GM21737 (cell line): ENCODE results near the gene BRINP1.

Source experiments
- ATAC-seq: cut with Tn5 transposase; IDR thresholded peaks from one replicate; pipeline ENCODE4 v1.9.1; 2021; ENCODE audit warnings: mild to moderate bottlenecking, moderate library complexity; ENCODE audit not compliant: unreplicated experiment

Gene BRINP1

DNA sequence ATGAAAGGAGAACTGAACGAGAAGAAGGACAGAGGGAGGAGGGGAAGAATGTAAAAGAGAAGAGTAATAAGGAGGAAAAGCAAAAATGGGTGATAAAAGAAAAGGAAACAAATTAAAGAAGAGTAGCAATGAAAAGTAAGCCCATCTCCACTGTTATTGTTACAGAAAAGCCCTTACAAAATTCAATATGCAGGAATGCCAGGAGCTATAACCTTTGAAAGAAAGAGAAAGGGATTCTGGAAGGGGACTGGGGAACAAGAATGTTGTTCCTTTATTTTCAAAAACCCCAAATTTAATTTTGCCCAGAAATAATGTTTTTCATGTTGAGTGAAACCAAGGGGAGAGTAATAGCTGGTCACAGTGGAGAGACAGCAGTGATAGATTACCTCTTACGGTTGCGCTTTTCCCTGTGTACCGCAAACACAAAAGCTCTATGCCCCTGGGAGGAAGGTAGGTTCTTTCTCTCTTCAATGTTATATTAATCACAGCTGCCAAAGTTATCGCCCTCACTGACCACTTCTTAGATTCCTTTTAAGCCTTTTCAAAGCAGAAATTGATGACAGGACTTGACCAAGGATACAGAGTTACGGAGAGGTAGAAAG lies 86.7 kb downstream of the BRINP1 start:
- ATAC-seq: no peak

DNA sequence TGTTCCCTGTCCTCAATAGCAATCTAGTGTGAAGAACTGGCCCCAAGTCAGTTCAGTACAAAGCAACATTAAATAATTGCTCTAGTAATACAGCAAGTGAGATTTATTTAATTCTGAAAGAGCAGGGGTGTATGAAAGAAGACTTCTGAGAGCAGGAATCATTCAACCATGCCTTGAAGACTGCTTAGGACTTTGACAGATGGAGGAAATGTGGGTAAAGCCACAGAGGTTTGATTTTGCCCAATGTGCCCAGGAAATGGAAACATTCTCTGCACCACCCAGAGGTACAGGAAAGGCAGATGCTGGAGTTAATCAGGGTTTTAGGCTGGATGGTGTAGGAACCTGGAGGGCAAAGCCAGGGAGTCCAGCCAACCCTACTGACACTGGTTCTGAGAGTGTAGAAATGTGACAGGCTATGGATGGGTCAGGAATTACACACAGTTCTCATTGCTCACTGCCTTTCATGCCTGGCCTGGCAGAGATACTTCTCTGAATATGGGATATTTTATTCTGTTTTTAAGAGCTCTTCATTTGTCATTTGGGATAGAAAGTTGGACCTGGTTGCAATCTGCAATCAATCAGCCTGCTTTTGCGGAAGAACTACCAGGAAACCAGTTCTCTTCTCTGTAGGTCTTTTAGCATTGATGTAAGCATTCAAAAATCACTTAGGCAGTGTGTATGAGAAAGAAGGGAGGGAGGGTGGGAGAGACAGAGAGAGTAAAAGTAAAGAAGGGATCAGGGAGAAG lies 88.3 kb downstream of the BRINP1 start:
- no peak for ATAC-seq

DNA sequence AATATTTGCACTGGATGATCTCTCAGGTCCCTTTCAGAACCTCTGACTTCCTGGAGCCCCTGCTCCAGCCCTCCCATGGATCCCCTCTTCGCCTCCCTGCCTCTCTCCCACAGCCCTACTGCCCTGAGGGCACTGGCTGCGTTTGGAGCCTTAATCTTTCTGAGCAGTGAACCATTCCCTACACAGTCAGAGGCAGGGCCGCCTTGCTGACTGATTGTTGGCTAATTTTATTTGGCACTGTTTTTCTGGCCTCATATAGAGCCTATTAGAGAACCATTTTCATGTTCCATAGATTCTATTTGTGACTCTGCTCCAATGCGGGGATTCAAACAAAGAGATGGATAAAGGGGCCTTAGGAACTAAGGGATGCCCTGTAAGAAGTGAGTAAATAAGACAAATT lies 91.1 kb downstream of the BRINP1 start:
- ATAC-seq: no peak

DNA sequence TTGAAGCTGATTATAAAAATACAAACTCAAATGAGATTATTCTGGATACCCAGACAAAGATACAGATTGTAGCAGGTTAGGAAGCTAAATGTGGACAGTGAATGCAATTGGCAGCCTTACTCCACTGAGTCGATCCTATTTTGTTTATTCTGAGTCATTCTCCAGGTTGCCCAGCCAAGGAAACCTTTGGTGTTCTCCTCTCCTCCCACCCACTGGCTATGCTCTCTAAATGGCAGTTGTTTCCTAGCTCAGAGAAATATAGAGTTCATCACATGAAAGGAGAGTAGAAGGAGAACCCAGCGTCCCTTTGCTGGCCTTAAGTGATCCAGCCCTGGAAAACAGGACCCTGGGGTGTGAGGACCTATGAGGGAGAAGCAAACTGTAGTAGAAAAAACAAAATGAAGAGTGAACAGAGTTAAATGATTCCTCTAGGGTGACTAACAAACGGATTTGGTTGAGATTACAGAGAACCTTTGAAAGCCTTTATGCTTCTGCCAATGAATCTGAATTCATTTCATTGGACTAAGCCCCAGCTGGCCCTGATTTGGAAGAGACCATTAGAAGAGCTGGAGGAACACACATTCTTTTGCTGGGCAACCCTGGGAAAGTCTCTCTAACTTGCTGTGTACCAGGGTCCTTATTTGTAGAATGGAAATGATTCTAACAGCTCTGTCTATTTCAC lies 95.1 kb downstream of the BRINP1 start:
- ATAC-seq: no peak

DNA sequence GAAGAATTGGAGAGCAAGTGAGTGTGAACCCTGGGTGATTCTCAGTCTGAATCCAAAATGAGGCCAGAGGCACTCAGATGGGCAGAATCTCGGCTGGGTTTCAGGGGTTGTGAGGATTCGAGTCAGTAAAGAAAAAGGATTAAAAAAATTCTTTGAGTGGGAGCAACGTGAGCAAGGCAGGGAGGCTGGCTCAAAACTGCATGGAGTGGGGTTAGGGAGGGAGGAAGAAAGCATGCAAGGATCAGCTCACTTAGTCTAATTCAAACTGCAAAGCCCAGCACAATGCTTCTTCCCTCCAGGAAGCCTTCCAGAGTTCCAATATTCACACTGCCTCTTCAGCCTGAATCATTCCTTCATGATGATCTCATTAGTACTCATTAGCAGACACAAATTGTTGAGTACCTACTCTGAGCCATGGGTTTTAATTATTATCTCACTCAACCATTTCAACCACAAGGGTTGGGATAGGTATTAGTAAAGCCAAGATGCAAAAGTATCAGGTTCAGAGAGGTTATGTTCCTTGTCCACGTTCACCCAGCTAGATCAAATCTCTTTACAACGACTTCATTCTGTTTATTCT lies 95.8 kb downstream of the BRINP1 start:
- ATAC-seq: no peak

DNA sequence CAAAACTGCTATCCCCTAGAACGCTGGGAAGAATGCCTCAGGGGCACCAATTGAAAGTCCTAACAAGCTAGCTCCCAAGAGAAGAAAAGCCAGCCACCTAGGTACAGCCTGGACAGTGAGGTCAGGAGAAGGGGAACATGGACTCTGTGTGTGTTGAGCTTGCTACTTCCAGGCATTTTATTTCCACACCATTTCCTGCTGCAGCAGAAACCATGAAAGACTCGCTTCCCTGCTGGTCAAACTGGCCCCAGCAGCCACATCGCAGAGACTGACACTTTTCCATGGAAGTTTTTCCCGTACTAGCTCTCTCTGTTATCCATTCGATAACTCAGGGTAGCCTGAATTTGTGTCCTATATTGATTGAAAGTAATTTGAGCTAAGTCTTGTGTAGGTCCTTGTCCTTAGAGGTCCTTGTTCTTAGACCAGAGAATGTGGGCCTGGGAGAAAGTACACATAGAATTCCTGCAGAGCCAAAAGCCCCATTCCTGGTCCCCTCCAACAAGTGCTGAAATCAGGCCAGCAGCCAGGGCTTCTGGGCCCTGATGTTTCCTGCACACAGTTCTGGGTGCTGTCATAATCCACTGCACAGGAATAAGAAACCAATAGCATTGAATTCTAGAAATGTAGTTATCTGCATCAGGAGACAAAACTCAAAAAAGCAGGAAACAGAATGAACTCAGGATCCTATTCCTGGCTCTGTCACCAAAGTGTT lies 96.6 kb downstream of the BRINP1 start:
- no peak for ATAC-seq

DNA sequence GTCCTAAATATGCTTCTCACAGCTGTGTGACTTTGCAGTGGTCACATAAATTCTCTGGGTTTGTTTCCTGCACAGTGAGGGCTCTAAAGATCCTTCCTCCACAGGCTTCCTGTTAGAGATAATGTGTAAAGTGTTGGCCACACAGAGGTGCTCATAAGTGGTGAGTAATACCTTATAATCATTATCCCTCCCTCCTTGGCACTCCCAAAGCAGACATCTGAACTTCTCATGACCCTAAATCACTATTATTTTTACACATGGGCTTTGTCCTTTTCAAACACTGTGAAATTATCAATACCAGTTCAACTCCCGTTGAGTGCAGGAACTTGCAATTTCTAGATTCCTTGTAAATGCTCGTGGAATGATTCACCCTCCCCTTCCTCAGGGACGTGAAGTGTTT lies 100.2 kb downstream of the BRINP1 start:
- ATAC-seq: no peak

DNA sequence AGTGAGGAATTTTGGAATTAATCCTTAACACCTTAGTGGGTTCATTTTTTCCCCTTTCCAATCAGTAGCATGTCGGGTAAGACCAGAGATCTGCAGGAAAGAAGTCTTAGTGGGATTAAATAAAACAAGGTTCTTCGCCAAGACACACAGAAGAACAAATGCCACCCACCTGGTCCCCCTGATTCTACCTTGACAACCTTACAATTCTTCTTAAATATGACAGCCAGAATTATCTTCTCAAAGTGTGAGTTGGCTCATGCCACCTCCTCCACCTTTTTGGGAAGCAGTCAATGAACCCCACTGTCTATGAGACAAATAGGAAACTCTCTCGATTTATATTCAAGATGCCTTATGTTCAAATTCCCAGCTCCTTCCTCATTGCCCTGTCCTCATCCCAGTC lies 105.1 kb downstream of the BRINP1 start:
- ATAC-seq: no peak

DNA sequence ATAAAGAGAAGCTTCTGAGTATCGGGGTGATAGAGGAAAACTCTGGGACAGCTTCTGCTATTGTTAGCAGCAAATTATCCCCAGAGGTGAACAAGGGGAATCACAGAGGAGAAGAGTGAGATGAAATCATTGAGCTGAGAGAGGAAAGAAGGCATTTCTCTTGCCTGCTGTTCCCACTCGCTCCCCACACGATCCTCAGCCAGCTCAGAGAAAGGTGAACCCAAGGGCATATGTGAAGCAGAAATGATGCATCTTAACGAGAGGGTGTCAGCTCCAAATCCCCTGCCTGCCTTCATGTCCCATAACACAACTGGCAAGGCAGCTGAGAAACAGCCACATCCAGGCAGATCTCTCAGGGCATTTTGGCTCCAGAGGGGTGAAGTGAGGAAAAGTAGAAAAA lies 111.6 kb downstream of the BRINP1 start:
- ATAC-seq: no peak

DNA sequence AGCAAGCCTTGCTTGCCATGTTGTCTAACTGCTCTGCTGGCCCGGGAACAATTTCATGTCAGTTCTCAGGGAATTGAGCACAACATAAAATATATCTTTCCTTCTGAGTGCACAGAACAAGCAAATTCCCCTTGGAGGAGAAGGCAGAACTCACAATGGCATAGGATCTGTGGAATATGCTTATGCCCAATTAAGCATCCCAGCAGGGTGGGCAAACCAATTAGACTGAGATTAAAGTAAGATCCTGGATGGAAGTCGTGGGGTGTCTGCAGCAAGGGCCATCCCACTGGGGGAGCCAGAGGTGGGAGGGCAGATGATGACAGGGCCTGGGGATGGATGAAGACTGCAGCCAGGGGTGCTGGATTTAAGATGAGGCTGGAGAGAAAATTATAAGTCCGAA lies 114.1 kb downstream of the BRINP1 start:
- no peak for ATAC-seq

DNA sequence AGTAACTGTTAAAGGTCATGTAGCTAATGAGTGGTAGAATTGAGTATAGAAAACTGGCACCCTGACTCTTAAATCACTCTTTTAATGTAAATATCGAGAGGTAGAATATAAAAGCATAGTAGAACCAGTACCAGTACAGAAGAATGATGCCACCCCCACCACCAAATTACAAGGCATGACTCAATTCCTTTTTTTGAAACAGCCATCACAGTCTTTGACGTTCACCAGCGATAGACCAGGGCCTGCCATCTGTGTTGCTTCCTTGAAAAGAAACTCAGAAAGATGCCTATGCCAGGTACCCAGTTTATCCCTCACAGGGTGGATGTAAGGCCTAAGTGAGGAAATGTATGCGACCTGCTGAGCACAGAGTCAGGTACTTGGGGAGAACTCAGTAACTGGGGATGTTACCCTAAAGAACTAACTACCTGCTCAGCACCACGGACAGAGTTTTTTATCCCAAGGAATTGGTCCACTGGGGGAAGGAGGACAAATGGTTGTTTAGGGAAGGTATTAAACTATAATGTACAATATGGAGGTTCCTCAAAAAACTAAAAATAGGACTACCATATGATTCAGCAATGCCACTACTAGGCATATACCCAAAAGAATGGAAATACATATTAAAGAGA lies 116.5 kb downstream of the BRINP1 start:
- ATAC-seq: no peak

DNA sequence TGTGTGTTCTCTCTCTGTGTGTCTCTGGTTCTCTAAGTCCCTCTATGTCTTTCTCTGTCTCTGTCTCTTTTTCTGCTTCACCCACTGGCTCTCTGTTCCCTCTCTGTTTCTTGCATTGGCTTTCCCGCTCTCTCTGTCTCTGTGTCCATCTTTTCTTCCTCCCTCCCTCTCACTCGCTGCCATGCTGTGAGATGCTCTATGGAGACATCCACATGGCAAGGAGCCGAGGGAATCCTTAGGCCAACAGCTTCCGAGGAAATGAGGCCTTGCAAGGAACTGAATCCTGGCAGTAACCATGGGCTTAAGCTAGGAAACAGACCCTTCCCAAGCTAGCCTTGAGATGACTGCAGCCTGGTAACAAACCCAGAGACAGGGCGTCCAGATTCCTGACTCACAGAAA lies 117.3 kb downstream of the BRINP1 start:
- no peak for ATAC-seq

DNA sequence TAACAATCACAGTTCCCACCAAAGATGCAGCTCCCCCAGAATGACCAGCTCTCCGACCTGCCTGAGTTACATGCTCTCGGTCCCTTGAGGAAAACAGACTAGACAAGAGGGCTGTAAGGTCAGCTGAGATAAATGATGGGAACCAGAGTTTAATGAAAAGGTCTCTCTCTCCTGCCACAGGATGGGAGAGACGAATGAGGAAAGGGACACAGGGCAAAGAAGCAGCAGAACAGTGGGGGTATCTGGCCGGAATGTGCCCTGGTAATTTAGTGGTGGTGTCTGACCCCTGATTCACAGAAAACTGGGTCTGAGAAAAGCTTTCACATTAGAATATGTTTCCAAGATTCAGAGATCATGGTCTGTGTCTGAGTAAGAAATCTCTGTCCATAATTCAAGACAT lies 118.5 kb downstream of the BRINP1 start:
- ATAC-seq: no peak

DNA sequence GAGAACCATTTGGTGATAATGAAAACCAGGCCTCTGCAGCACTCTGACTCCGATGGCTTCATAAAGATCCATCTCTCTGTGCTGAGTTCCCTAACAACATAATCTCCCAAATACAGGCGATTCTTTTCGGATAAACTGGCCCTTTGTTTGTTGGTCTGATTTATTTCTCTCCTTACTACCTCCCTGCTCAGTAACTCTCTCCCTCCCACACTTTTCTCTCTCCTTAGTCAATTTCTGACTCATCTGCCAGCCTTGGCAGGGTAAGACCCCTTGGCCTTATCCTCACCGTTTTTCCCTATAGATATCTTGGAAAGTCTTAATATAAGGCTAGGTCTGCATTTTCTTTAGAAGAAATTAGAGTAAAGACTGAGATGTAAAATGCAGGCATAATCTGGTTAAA lies 128.7 kb downstream of the BRINP1 start:
- ATAC-seq: no peak

DNA sequence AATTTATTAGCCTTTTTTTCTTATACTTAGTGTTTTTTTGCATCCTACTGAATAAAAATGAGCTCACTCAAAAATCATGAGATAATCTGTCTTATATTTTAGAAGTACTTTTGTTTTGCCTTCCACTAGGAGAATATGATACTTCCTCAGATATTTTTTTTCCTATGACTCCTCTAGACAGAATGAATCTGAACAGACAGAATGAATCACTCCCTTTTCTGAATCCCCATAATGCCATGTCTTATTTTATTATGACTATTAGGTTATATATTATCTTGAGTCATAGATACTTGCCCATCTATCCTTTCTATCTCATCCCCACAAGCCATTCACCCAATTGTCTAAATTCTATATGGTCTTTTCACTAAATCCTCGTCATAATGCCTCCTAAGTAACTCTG lies 134.6 kb downstream of the BRINP1 start:
- no peak for ATAC-seq

DNA sequence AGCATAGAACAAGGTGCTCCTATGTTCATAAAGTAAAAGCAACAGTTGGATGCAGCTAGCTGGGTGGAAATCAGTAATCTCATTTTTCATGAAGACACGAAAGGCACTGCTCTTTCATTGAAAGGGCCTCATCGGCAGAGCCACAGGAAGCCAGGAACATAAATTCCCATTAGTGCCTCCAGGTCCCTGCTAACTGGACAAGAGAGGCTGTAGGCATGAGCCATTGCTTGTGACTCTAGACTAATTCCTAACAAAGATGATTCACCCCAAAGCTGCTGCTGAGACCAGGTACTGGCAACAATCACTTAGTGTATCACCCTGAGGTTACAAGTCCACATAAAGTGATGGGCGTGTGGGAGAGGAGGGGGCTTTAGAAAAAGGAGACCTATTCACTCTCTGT lies 141.8 kb downstream of the BRINP1 start:
- no peak for ATAC-seq

DNA sequence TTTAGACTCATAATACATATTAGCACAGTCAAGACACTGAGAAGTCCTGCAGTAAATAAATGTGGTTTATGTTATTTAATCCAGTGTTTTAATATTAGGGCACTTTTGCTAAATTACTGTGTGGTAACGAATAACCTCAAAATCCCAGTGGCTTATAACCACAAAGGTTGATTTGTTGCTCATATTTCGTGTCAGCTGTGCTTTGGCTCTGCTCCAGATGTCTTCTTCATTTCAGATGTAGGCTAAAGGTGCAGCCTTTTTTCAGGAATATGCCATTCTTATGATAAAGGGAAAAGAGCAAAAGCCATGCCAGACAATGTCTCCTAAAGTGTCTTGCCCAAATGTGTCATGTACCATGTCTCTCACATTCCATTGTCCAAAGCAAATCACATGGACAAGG lies 144.8 kb downstream of the BRINP1 start:
- ATAC-seq: no peak

DNA sequence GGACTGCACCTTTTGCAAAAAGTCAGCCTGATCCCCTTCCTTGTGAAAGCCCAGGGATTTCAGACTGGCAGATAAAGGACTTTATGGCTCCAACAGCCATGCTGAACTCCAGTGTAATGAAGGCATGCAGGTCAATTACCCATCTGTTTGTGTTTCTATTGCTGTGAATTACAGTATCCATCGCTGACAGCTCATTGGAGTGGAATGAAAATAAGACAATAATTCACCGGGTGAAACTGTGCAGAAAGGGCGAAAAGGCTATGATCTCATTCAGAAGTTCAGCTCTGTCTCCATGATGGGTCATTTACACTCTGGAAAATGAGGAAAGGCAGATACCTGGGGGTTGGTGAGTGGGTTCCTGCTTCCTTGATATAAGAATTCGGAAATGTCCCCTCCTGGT lies 148.0 kb downstream of the BRINP1 start:
- no peak for ATAC-seq

DNA sequence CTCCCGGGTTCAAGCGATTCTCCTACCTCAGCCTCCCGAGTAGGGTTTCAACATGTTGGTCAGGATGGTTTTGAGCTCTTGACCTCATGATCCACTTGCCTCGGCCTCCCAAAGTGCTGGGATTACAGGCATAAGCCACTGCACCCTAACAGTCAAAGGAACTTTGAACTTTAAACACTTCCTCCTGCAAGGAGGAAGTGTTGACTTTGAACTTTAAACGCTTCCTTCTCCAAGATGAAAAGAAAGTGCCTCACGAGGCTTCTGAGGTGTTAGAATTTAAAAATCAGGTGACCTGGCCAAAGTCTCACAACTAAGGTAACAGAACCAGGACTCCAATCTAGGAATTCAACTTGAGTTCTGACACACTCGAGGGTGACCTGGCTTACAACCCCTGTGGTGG lies 150.9 kb downstream of the BRINP1 start:
- ATAC-seq: no peak

DNA sequence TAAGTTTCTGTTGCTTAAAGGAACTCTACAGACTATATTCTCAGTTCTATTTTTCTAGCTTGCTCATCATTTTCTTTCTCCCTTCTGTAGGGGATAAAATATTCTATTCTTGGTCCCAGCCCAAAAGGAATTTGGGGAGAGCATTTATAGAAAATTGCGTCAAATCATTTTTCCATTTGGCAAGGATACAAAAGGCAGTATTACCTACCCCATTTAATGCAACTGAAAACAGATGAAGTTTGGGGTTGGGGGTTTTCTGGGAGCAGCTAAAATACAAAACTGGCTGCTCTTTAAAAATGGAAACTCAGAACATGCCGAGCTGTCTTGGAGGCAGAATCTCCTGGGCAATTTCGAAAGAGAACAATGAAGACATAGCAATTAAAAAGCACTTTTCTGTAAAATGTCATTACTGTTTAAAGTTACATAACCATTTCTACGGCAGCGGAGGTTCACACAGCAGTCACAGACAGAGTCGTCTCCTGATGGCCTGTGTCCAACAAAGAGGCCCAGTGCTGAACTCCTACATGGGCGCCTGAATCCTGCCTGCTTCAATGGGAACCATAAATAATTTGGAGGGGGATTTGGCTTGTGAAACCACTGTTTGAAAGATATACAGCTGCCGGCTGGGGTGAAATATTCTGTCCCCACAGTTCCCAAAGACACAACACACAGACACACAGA lies 152.4 kb downstream of the BRINP1 start:
- ATAC-seq: no peak
